ENCODE measurements around the gene TMEM174.

DNA sequence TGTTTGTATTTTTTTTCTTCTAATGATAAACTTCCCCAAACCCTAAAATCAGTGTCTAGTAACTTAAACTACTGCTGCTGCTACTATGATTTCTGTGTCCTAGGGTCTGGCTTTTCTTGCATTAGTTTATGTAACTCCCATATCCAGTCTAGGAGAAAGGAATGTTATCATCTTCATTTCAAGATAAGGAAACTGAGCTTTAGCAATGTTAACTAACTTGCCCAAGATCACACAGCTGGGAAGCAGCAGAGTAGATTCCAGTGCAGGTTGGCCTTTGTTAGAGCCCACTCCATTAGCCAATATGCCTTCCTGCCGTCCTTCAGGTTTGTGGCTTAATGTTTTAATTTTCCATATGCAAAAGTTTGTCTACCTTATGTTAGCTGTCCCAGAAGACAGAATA lies 42.2 kb upstream of the TMEM174 start:
- TF ChIP-seq, protein P1, sequence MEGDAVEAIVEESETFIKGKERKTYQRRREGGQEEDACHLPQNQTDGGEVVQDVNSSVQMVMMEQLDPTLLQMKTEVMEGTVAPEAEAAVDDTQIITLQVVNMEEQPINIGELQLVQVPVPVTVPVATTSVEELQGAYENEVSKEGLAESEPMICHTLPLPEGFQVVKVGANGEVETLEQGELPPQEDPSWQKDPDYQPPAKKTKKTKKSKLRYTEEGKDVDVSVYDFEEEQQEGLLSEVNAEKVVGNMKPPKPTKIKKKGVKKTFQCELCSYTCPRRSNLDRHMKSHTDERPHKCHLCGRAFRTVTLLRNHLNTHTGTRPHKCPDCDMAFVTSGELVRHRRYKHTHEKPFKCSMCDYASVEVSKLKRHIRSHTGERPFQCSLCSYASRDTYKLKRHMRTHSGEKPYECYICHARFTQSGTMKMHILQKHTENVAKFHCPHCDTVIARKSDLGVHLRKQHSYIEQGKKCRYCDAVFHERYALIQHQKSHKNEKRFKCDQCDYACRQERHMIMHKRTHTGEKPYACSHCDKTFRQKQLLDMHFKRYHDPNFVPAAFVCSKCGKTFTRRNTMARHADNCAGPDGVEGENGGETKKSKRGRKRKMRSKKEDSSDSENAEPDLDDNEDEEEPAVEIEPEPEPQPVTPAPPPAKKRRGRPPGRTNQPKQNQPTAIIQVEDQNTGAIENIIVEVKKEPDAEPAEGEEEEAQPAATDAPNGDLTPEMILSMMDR (IDR thresholded peaks at IDR 0.05; ENCODE audit: low read depth, low read length, missing input control) = no peak
- TF ChIP-seq RXRA (IDR thresholded peaks at IDR 0.05) (no peak), TAF1 (conservative IDR thresholded peaks at IDR 0.05) (no peak), ZBTB33 (IDR thresholded peaks at IDR 0.05) (no peak), MAX (IDR thresholded peaks at IDR 0.05) (no peak), YY1 (IDR thresholded peaks at IDR 0.05) (no peak)
